WTC11 (cell line): ENCODE results near the gene GPC6. TPM values are rescaled to one million over a fixed set of nuclear protein-coding genes. Genes with fewer than 3 reads are reported as not detected.

ENCODE experiments used
- ATAC-seq: fragments of 200-7000 bp; cut with Tn5 transposase; 2 replicates; pipeline ENCODE4 v1.10.0; 2021; ENCODE audit warnings: mild to moderate bottlenecking, moderate library complexity
- CTCF ChIA-PET: fragments of 300-600 bp; sonication (Branson Sonifier 250); formaldehyde crosslinking; loops from one replicate; lab custom pipeline; 2021; ENCODE audit warnings: antibody characterized with exemption; lab: Charles Lee
- POLR2A ChIA-PET: fragments of 350-600 bp; sonication (Branson Sonifier 250); formaldehyde crosslinking; loops from one replicate; lab custom pipeline; 2021; ENCODE audit warnings: antibody characterized with exemption; lab: Charles Lee
- DNase-seq: peaks from one replicate; pipeline ENCODE4 v3.0.0; 2021; ENCODE audit warnings: low spot score
- H3K27ac Mint-ChIP-seq: 2 replicates; pipeline ENCODE4 v1.8.0; 2021; ENCODE audit warnings: mixed read lengths
- H3K27me3 Mint-ChIP-seq: 2 replicates; pipeline ENCODE4 v1.8.0; 2021; ENCODE audit warnings: low read depth, mild to moderate bottlenecking, moderate library complexity, mixed read lengths
- H3K36me3 Mint-ChIP-seq: 2 replicates; pipeline ENCODE4 v1.8.0; 2021; ENCODE audit warnings: mixed read lengths
- H3K4me1 Mint-ChIP-seq: 2 replicates; pipeline ENCODE4 v1.8.0; 2022; ENCODE audit warnings: mixed read lengths
- H3K4me3 Mint-ChIP-seq: 2 replicates; pipeline ENCODE4 v1.8.0; 2021; ENCODE audit warnings: mild to moderate bottlenecking, moderate library complexity, mixed read lengths
- H3K9me3 Mint-ChIP-seq: 2 replicates; pipeline ENCODE4 v1.8.0; 2021; ENCODE audit warnings: mixed read lengths
- ATF1 ChIP-seq: sonication (generic); formaldehyde crosslinking; IDR thresholded peaks from 2 replicates; pipeline ENCODE4 v1.8.1; 2023; ENCODE audit warnings: mild to moderate bottlenecking, moderate library complexity, missing genetic modification reagents
- CBFB ChIP-seq: sonication (generic); formaldehyde crosslinking; IDR thresholded peaks from 2 replicates; pipeline ENCODE4 v1.8.1; 2022; ENCODE audit warnings: mild to moderate bottlenecking, low read depth, missing genetic modification reagents
- FOXJ3 ChIP-seq: sonication (generic); formaldehyde crosslinking; IDR thresholded peaks from 2 replicates; pipeline ENCODE4 v1.9.0; 2021; ENCODE audit warnings: missing genetic modification reagents, mild to moderate bottlenecking, borderline replicate concordance
- FOXP1 ChIP-seq: sonication (generic); formaldehyde crosslinking; IDR thresholded peaks from 2 replicates; pipeline ENCODE4 v1.8.0; 2022; ENCODE audit warnings: missing genetic modification reagents, mild to moderate bottlenecking, moderate library complexity, borderline replicate concordance
- GABPB1 ChIP-seq: sonication (generic); formaldehyde crosslinking; IDR thresholded peaks from 2 replicates; pipeline ENCODE4 v1.8.1; 2023; ENCODE audit warnings: mild to moderate bottlenecking, missing genetic modification reagents
- GRHL2 ChIP-seq: fragments of 250-450 bp; sonication (Bioruptor Pico); IDR thresholded peaks from 2 replicates; pipeline ENCODE4 v1.8.0; 2022; ENCODE audit warnings: mild to moderate bottlenecking, moderate library complexity; ENCODE audit not compliant: insufficient replicate concordance, severe bottlenecking
- HMGA2 ChIP-seq: fragments of 250-450 bp; sonication (Bioruptor Pico); IDR thresholded peaks from 2 replicates; pipeline ENCODE4 v1.4.0; 2021; ENCODE audit warnings: mild to moderate bottlenecking, moderate library complexity
- IRF2 ChIP-seq: sonication (generic); formaldehyde crosslinking; IDR thresholded peaks from 2 replicates; pipeline ENCODE4 v1.8.0; 2022; ENCODE audit warnings: low read depth, missing genetic modification reagents, borderline replicate concordance
- OVOL2 ChIP-seq: fragments of 250-450 bp; sonication (Bioruptor Pico); IDR thresholded peaks from 2 replicates; pipeline ENCODE4 v1.9.0; 2021; ENCODE audit warnings: mild to moderate bottlenecking, borderline replicate concordance
- ZNF263 ChIP-seq: sonication (generic); formaldehyde crosslinking; IDR thresholded peaks from 2 replicates; pipeline ENCODE4 v1.8.1; 2022; ENCODE audit warnings: low read depth, mild to moderate bottlenecking, moderate library complexity, missing genetic modification reagents
- ZNF396 ChIP-seq: fragments of 250-450 bp; sonication (Bioruptor Pico); IDR thresholded peaks from 2 replicates; pipeline ENCODE4 v1.8.0; 2021; ENCODE audit warnings: mild to moderate bottlenecking, moderate library complexity, borderline replicate concordance
- total RNA-seq: library from RNA; stranded (reverse); gene quantifications from 3 replicates; pipeline ENCODE4 v1.2.3, GENCODE V29; 2021
- TF ChIP-seq, protein P1 (sequence below): sonication (generic); formaldehyde crosslinking; IDR thresholded peaks from 2 replicates; pipeline ENCODE4 v1.8.0; 2022; ENCODE audit warnings: missing genetic modification reagents
- TF ChIP-seq, protein P2 (sequence below): fragments of 250-450 bp; sonication (Bioruptor Pico); IDR thresholded peaks from 2 replicates; pipeline ENCODE4 v2.1.2; 2022; ENCODE audit warnings: mild to moderate bottlenecking, moderate library complexity
- TF ChIP-seq, protein P3 (sequence below): sonication (generic); formaldehyde crosslinking; IDR thresholded peaks from 2 replicates; pipeline ENCODE4 v1.8.0; 2023; ENCODE audit warnings: missing genetic modification reagents, mild to moderate bottlenecking, borderline replicate concordance
- TF ChIP-seq, protein P4 (sequence below): sonication (generic); formaldehyde crosslinking; IDR thresholded peaks from 2 replicates; pipeline ENCODE4 v1.8.0; 2022; ENCODE audit warnings: mild to moderate bottlenecking, missing genetic modification reagents
- TF ChIP-seq, protein P5 (sequence below): fragments of 250-450 bp; sonication (Bioruptor Pico); conservative IDR thresholded peaks from 2 replicates; pipeline ENCODE4 v1.9.0; 2021; ENCODE audit warnings: mild to moderate bottlenecking

Gene GPC6
- total RNA-seq, 1 experiment from 2014 or later = 19.5 TPM

DNA sequence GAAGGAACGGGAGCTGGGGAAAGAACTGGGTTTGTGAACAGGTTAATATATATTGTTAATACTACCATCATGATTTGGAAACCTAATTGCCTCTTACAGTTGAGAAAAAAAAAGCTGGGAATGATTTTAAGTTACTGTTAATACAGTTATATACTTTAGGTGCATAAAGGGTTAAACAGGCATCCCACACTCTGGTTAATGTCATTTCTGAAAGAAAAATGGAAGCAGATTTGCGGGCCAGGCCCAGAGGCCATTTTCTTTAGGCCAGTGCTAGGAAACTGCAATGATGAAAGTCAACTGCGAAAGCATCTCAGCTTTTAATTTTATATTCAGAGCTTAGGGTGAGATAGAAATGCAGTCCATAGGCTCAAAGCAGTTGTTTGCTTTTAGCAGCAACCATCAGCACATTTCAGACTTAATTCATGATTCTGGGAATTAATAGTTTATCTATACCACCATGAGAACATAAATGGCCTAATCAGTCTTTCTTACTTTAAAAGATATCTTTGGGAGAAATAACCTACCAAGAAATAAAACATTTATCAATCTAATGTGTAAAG is 592.8 kb downstream of the GPC6 start (continued):
- TF ChIP-seq, protein P1, sequence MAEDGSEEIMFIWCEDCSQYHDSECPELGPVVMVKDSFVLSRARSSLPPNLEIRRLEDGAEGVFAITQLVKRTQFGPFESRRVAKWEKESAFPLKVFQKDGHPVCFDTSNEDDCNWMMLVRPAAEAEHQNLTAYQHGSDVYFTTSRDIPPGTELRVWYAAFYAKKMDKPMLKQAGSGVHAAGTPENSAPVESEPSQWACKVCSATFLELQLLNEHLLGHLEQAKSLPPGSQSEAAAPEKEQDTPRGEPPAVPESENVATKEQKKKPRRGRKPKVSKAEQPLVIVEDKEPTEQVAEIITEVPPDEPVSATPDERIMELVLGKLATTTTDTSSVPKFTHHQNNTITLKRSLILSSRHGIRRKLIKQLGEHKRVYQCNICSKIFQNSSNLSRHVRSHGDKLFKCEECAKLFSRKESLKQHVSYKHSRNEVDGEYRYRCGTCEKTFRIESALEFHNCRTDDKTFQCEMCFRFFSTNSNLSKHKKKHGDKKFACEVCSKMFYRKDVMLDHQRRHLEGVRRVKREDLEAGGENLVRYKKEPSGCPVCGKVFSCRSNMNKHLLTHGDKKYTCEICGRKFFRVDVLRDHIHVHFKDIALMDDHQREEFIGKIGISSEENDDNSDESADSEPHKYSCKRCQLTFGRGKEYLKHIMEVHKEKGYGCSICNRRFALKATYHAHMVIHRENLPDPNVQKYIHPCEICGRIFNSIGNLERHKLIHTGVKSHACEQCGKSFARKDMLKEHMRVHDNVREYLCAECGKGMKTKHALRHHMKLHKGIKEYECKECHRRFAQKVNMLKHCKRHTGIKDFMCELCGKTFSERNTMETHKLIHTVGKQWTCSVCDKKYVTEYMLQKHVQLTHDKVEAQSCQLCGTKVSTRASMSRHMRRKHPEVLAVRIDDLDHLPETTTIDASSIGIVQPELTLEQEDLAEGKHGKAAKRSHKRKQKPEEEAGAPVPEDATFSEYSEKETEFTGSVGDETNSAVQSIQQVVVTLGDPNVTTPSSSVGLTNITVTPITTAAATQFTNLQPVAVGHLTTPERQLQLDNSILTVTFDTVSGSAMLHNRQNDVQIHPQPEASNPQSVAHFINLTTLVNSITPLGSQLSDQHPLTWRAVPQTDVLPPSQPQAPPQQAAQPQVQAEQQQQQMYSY (CRISPR knock-in tag) = no peak
- TF ChIP-seq, protein P2, sequence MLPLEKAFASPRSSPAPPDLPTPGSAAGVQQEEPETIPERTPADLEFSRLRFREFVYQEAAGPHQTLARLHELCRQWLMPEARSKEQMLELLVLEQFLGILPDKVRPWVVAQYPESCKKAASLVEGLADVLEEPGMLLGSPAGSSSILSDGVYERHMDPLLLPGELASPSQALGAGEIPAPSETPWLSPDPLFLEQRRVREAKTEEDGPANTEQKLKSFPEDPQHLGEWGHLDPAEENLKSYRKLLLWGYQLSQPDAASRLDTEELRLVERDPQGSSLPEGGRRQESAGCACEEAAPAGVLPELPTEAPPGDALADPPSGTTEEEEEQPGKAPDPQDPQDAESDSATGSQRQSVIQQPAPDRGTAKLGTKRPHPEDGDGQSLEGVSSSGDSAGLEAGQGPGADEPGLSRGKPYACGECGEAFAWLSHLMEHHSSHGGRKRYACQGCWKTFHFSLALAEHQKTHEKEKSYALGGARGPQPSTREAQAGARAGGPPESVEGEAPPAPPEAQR = no peak
- TF ChIP-seq ZNF396 (no peak), ZNF263 (CRISPR knock-in tag) (no peak)
- TF ChIP-seq, all 79 proteins: peak for 0

DNA sequence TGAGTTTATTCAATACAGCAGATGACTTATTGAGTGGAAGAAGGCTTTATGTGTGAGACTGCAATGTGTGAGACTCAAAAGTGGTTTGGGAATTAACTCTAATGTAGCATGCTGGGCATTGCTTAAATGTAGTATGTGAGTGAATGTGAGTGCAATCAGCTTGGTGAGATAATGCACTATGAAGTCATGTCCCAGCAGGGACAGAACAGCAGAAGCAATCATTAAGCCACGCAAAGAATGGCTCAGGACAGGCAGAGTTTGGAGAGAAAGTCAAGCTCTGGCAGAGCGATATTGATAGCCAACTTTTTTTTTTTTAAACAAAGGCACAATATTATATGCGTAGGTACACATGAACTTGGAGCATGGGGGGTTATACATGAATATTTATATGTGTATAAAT is 597.7 kb downstream of the GPC6 start:
- no peak for DNase-seq
- Mint-ChIP-seq H3K4me3 (no peak overlapping the region), H3K4me1 (peaks cover 7% of the 10 kb centered on the region), H3K27me3 (no peaks in the 10 kb centered on the region), H3K9me3 (no peaks in the 10 kb centered on the region), H3K36me3 (no peaks in the 10 kb centered on the region), H3K27ac (no peak overlapping the region)
- CTCF ChIA-PET = no interaction called here
- ATAC-seq = no peak
- TF ChIP-seq, protein P3, sequence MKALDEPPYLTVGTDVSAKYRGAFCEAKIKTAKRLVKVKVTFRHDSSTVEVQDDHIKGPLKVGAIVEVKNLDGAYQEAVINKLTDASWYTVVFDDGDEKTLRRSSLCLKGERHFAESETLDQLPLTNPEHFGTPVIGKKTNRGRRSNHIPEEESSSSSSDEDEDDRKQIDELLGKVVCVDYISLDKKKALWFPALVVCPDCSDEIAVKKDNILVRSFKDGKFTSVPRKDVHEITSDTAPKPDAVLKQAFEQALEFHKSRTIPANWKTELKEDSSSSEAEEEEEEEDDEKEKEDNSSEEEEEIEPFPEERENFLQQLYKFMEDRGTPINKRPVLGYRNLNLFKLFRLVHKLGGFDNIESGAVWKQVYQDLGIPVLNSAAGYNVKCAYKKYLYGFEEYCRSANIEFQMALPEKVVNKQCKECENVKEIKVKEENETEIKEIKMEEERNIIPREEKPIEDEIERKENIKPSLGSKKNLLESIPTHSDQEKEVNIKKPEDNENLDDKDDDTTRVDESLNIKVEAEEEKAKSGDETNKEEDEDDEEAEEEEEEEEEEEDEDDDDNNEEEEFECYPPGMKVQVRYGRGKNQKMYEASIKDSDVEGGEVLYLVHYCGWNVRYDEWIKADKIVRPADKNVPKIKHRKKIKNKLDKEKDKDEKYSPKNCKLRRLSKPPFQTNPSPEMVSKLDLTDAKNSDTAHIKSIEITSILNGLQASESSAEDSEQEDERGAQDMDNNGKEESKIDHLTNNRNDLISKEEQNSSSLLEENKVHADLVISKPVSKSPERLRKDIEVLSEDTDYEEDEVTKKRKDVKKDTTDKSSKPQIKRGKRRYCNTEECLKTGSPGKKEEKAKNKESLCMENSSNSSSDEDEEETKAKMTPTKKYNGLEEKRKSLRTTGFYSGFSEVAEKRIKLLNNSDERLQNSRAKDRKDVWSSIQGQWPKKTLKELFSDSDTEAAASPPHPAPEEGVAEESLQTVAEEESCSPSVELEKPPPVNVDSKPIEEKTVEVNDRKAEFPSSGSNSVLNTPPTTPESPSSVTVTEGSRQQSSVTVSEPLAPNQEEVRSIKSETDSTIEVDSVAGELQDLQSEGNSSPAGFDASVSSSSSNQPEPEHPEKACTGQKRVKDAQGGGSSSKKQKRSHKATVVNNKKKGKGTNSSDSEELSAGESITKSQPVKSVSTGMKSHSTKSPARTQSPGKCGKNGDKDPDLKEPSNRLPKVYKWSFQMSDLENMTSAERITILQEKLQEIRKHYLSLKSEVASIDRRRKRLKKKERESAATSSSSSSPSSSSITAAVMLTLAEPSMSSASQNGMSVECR = no peak
- no peak for TF ChIP-seq HMGA2 (CRISPR knock-in tag)
- TF ChIP-seq CBFB (CRISPR knock-in tag) = no peak
- TF ChIP-seq ATF1 (CRISPR knock-in tag) = no peak
- TF ChIP-seq GABPB1 (CRISPR knock-in tag) = no peak
- TF ChIP-seq FOXP1 (CRISPR knock-in tag) = no peak
- TF ChIP-seq GRHL2 (CRISPR knock-in tag) = no peak
- TF ChIP-seq, protein P4, sequence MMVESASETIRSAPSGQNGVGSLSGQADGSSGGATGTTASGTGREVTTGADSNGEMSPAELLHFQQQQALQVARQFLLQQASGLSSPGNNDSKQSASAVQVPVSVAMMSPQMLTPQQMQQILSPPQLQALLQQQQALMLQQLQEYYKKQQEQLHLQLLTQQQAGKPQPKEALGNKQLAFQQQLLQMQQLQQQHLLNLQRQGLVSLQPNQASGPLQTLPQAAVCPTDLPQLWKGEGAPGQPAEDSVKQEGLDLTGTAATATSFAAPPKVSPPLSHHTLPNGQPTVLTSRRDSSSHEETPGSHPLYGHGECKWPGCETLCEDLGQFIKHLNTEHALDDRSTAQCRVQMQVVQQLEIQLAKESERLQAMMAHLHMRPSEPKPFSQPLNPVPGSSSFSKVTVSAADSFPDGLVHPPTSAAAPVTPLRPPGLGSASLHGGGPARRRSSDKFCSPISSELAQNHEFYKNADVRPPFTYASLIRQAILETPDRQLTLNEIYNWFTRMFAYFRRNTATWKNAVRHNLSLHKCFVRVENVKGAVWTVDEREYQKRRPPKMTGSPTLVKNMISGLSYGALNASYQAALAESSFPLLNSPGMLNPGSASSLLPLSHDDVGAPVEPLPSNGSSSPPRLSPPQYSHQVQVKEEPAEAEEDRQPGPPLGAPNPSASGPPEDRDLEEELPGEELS (CRISPR knock-in tag) = no peak
- no peak for TF ChIP-seq OVOL2 (CRISPR knock-in tag)
- TF ChIP-seq ZNF396 = no peak
- TF ChIP-seq IRF2 (CRISPR knock-in tag) = no peak
- TF ChIP-seq, protein P5, sequence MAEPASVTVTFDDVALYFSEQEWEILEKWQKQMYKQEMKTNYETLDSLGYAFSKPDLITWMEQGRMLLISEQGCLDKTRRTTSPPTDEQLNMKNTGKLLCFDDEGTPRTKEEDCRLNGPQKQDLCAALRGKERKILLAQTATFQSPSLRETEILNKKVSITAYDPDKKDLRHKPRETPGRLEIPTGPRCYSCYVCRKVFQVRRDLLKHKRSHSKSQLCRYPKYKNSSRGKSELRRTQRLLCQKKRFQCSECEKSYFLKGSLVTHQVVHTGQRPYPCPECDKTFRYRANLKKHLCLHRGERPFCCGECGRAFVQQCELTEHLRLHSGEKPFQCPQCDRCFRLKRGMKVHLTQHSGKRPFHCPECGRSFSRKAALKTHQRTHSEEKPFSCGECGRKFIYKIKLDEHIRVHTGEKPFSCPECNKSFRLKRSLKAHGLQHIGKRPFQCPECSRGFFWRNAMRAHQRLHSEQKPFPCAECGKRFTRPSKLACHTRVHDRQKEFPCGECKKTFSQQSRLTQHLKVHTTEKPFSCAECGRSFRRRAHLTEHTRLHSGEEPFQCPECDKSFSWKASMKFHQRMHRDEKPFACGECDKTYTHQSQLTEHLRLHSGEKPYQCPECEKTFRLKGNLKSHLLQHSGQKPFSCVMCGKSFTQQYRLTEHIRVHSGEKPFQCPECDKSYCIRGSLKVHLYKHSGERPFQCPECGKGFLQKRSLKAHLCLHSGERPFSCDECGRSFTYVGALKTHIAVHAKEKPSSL = no peak
- TF ChIP-seq FOXJ3 (CRISPR knock-in tag) = no peak
- POLR2A ChIA-PET = no interaction called here
